HG03280 (cell line): Measurements from ENCODE around the gene ASIC2.
"Not testable (repeated sequence)": the region's sequence is repeated elsewhere in the genome, so short reads cannot be mapped to it uniquely, and the experiment has no call there.

Experiments used
- ATAC-seq: cut with Tn5 transposase; IDR thresholded peaks from one replicate; pipeline ENCODE4 v1.9.1; 2021; ENCODE audit warnings: mild to moderate bottlenecking, moderate library complexity; ENCODE audit not compliant: unreplicated experiment

The ASIC2 gene

GRCh38 chr17:32995416-32996045 lies 297.6 kb downstream of the ASIC2 start:
- no peak for ATAC-seq

GRCh38 chr17:32993977-32994376 lies 299.1 kb downstream of the ASIC2 start:
- ATAC-seq: no peak

- ATAC-seq: no peak
Observed at GRCh38 chr17:32992321-32993033, 300.6 kb downstream of the ASIC2 start.

GRCh38 chr17:32988481-32989101 lies 304.5 kb downstream of the ASIC2 start:
- ATAC-seq: no peak

DNA sequence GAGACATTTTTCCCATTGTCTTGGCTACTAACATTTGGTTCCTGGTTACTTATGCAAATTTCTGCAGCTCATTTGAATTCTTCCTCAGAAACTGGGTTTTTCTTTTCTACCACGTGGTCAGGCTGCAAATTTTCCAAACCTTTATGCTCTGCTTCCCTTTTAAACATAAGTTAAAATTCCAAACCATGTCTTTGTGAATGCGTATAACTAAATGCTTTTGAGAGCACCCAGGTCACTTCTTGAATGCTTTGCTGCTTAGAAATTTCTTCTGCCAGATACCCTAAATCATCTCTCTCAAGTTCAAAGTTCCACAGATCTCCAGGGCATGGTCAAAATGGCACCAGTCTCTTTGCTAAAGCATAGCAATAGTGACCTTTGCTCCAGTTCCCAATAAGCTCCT lies 305.2 kb downstream of the ASIC2 start:
- not testable (repeated sequence) for ATAC-seq

DNA sequence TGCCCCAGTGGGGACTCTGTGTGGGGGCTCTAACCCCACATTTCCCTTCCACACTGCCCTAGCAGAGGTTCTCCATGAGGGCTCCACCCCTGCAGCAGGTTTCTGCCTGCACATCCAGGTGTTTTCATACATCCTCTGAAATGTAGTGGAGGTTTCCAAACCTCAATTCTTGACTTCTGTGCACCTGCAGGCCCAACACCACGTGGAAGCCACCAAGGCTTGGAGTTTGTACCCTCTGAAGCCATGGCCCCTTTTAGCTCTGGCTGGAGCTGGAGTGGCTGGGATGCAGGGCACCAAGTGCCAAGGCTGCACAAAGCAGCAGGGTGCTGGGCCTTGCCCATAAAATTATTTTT lies 305.7 kb downstream of the ASIC2 start:
- not testable (repeated sequence) for ATAC-seq

- no peak for ATAC-seq
Observed at GRCh38 chr17:32985050-32985756, 307.9 kb downstream of the ASIC2 start.

GRCh38 chr17:32981611-32982010 lies 311.5 kb downstream of the ASIC2 start:
- ATAC-seq: not testable (repeated sequence)

DNA sequence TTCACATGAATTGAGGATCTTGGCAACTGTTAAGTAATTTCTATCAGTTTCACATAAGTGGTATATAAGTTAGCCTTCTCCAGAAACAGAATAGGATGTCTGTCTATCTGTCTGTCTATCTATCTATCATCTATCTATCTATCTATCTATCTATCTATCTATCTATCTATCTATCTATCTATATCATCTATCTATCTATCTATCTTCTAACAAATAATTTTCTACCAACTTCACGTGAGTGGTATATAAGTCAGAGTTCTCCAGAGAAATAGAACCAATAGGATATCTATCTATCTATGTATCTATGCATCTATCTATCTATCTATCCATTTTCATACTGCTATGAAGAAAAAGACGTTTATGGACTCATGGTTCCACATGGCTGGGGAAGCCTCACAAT lies 312.9 kb downstream of the ASIC2 start:
- ATAC-seq: no peak

GRCh38 chr17:32976605-32977004 lies 316.5 kb downstream of the ASIC2 start:
- no peak for ATAC-seq

- ATAC-seq: no peak
Observed at GRCh38 chr17:32976131-32976530, 317.0 kb downstream of the ASIC2 start.

- no peak for ATAC-seq
Observed at GRCh38 chr17:32971171-32971570, 321.9 kb downstream of the ASIC2 start.

GRCh38 chr17:32970281-32970680 lies 322.8 kb downstream of the ASIC2 start:
- ATAC-seq: peak; percentile 72

GRCh38 chr17:32969231-32969630 lies 323.9 kb downstream of the ASIC2 start:
- ATAC-seq: not testable (repeated sequence)

DNA sequence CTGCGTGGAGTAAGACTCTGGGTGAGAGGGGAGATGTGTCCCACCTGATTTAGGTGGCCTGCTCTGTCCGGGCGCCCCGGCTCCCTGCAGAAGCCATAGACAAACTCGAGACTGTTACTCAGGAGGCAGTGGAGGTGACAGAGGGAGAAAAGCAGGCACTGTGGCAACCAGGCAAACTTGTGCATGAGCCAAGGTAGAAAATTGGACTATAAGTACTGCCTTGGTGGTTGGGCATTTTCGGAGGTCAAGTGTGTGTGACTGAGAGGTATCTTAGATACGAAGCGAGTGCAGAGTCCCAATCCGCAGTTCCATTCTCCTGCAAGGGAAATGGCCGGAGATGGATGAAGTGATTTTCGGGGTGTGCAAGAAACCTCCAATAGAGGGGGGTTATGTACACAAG lies 328.6 kb downstream of the ASIC2 start:
- no peak for ATAC-seq
